ENCODE measurements around the gene DES. TPM values are rescaled to one million over a fixed set of nuclear protein-coding genes. Genes with fewer than 3 reads are reported as not detected.

DES gene
- total and polyA plus RNA-seq, 2 experiments from 2014 or later = 1.3 to 2.0 TPM

DNA sequence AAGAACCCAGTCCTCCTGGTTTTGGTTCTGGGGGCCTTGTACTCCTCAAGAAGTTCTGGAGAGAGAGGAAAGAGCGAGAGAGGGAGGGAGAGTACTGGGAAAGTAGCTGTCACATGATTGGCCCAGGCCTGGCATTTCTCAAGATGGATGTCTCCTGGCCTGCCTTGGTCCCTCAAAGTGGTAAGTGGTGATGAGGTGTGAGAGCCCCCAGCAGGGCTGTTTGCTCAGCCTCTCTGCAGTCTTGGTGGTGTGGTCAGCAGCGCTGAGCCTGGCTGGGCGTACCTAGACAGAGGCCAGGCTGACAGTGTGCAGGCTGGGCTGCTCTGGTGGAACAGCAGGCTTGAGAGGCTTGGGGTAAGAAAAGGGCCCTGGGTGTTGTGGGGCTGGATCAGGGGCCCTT, 19.0 kb downstream of the DES start:
- Mint-ChIP-seq H3K9me3 (no peaks in the 10 kb centered on the region), H3K27ac (no peak overlapping the region), H3K4me3 (no peak overlapping the region), H3K4me1 (peaks cover 12% of the 10 kb centered on the region), H3K36me3 (ENCODE audit: low read depth) (no peaks in the 10 kb centered on the region; the same call in 2 of the 3 replicates), H3K27me3 (ENCODE audit: insufficient read depth, low read depth, poor library complexity) (peaks cover 21% of the 10 kb centered on the region)
- no peak overlapping the region for H3K27ac ChIP-seq (ENCODE audit: low read depth)
- no peak overlapping the region for H3K4me3 ChIP-seq
- TF ChIP-seq POLR2AphosphoS5 (IDR thresholded peaks at IDR 0.05; ENCODE audit: low read depth) (no peak), NANOG (IDR thresholded peaks at IDR 0.05; ENCODE audit: borderline replicate concordance) (no peak), ZNF331 (CRISPR knock-in tag; IDR thresholded peaks at IDR 0.05; ENCODE audit: low read depth) (no peak), EZH2 (IDR thresholded peaks at IDR 0.05; ENCODE audit: low read depth, unreplicated experiment) (no peak), ZNF114 (CRISPR knock-in tag; IDR thresholded peaks at IDR 0.05) (no peak), STAT1 (IDR thresholded peaks at IDR 0.05; ENCODE audit: unreplicated experiment) (no peak), CREB1 (CRISPR knock-in tag; IDR thresholded peaks at IDR 0.05; ENCODE audit: low read depth) (no peak)
- TF ChIP-seq, protein P1, sequence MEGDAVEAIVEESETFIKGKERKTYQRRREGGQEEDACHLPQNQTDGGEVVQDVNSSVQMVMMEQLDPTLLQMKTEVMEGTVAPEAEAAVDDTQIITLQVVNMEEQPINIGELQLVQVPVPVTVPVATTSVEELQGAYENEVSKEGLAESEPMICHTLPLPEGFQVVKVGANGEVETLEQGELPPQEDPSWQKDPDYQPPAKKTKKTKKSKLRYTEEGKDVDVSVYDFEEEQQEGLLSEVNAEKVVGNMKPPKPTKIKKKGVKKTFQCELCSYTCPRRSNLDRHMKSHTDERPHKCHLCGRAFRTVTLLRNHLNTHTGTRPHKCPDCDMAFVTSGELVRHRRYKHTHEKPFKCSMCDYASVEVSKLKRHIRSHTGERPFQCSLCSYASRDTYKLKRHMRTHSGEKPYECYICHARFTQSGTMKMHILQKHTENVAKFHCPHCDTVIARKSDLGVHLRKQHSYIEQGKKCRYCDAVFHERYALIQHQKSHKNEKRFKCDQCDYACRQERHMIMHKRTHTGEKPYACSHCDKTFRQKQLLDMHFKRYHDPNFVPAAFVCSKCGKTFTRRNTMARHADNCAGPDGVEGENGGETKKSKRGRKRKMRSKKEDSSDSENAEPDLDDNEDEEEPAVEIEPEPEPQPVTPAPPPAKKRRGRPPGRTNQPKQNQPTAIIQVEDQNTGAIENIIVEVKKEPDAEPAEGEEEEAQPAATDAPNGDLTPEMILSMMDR (conservative IDR thresholded peaks at IDR 0.05; ENCODE audit: low read depth in 2 of 2) = no peak
- TF ChIP-seq, protein P2, sequence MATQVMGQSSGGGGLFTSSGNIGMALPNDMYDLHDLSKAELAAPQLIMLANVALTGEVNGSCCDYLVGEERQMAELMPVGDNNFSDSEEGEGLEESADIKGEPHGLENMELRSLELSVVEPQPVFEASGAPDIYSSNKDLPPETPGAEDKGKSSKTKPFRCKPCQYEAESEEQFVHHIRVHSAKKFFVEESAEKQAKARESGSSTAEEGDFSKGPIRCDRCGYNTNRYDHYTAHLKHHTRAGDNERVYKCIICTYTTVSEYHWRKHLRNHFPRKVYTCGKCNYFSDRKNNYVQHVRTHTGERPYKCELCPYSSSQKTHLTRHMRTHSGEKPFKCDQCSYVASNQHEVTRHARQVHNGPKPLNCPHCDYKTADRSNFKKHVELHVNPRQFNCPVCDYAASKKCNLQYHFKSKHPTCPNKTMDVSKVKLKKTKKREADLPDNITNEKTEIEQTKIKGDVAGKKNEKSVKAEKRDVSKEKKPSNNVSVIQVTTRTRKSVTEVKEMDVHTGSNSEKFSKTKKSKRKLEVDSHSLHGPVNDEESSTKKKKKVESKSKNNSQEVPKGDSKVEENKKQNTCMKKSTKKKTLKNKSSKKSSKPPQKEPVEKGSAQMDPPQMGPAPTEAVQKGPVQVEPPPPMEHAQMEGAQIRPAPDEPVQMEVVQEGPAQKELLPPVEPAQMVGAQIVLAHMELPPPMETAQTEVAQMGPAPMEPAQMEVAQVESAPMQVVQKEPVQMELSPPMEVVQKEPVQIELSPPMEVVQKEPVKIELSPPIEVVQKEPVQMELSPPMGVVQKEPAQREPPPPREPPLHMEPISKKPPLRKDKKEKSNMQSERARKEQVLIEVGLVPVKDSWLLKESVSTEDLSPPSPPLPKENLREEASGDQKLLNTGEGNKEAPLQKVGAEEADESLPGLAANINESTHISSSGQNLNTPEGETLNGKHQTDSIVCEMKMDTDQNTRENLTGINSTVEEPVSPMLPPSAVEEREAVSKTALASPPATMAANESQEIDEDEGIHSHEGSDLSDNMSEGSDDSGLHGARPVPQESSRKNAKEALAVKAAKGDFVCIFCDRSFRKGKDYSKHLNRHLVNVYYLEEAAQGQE (IDR thresholded peaks at IDR 0.05; ENCODE audit: unreplicated experiment) = no peak
- TF ChIP-seq, protein P3, sequence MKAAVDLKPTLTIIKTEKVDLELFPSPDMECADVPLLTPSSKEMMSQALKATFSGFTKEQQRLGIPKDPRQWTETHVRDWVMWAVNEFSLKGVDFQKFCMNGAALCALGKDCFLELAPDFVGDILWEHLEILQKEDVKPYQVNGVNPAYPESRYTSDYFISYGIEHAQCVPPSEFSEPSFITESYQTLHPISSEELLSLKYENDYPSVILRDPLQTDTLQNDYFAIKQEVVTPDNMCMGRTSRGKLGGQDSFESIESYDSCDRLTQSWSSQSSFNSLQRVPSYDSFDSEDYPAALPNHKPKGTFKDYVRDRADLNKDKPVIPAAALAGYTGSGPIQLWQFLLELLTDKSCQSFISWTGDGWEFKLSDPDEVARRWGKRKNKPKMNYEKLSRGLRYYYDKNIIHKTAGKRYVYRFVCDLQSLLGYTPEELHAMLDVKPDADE (IDR thresholded peaks at IDR 0.05) = no peak
- TF ChIP-seq, protein P4, sequence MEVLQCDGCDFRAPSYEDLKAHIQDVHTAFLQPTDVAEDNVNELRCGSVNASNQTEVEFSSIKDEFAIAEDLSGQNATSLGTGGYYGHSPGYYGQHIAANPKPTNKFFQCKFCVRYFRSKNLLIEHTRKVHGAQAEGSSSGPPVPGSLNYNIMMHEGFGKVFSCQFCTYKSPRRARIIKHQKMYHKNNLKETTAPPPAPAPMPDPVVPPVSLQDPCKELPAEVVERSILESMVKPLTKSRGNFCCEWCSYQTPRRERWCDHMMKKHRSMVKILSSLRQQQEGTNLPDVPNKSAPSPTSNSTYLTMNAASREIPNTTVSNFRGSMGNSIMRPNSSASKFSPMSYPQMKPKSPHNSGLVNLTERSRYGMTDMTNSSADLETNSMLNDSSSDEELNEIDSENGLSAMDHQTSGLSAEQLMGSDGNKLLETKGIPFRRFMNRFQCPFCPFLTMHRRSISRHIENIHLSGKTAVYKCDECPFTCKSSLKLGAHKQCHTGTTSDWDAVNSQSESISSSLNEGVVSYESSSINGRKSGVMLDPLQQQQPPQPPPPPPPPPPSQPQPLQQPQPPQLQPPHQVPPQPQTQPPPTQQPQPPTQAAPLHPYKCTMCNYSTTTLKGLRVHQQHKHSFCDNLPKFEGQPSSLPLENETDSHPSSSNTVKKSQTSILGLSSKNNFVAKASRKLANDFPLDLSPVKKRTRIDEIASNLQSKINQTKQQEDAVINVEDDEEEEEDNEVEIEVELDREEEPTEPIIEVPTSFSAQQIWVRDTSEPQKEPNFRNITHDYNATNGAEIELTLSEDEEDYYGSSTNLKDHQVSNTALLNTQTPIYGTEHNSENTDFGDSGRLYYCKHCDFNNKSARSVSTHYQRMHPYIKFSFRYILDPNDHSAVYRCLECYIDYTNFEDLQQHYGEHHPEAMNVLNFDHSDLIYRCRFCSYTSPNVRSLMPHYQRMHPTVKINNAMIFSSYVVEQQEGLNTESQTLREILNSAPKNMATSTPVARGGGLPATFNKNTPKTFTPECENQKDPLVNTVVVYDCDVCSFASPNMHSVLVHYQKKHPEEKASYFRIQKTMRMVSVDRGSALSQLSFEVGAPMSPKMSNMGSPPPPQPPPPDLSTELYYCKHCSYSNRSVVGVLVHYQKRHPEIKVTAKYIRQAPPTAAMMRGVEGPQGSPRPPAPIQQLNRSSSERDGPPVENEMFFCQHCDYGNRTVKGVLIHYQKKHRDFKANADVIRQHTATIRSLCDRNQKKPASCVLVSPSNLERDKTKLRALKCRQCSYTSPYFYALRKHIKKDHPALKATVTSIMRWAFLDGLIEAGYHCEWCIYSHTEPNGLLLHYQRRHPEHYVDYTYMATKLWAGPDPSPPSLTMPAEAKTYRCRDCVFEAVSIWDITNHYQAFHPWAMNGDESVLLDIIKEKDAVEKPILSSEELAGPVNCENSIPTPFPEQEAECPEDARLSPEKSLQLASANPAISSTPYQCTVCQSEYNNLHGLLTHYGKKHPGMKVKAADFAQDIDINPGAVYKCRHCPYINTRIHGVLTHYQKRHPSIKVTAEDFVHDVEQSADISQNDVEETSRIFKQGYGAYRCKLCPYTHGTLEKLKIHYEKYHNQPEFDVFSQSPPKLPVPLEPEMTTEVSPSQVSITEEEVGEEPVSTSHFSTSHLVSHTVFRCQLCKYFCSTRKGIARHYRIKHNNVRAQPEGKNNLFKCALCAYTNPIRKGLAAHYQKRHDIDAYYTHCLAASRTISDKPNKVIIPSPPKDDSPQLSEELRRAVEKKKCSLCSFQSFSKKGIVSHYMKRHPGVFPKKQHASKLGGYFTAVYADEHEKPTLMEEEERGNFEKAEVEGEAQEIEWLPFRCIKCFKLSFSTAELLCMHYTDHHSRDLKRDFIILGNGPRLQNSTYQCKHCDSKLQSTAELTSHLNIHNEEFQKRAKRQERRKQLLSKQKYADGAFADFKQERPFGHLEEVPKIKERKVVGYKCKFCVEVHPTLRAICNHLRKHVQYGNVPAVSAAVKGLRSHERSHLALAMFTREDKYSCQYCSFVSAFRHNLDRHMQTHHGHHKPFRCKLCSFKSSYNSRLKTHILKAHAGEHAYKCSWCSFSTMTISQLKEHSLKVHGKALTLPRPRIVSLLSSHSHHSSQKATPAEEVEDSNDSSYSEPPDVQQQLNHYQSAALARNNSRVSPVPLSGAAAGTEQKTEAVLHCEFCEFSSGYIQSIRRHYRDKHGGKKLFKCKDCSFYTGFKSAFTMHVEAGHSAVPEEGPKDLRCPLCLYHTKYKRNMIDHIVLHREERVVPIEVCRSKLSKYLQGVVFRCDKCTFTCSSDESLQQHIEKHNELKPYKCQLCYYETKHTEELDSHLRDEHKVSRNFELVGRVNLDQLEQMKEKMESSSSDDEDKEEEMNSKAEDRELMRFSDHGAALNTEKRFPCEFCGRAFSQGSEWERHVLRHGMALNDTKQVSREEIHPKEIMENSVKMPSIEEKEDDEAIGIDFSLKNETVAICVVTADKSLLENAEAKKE (CRISPR knock-in tag; IDR thresholded peaks at IDR 0.05) = no peak
- H3K9me2 ChIP-seq (ENCODE audit: insufficient read depth) = no peaks in the 10 kb centered on the region
- H3K79me2 ChIP-seq (replicated peaks; ENCODE audit: insufficient read depth) = no peaks in the 10 kb centered on the region
- no peaks in the 10 kb centered on the region for H3K36me3 ChIP-seq (ENCODE audit: insufficient read depth)
- H3K27me3 ChIP-seq (ENCODE audit: insufficient read depth) = peaks cover 59% of the 10 kb centered on the region
- ATAC-seq = no peak
- H2AFZ ChIP-seq = no peak overlapping the region
- no peak overlapping the region for H3K4me2 ChIP-seq
- DNase-seq (ENCODE audit: low spot score) = no peak
- no peaks in the 10 kb centered on the region for H4K20me1 ChIP-seq (replicated peaks; ENCODE audit: insufficient read depth)
- H3K4me1 ChIP-seq (ENCODE audit: insufficient read depth) = no peaks in the 10 kb centered on the region; the same call in 1 of the 2 replicates
- no peaks in the 10 kb centered on the region for H3F3A ChIP-seq (replicated peaks; ENCODE audit: low read depth)
